ENCODE data around the gene LCE3B.
"Not testable (repeated sequence)": the region's sequence is repeated elsewhere in the genome, so short reads cannot be mapped to it uniquely, and the experiment has no call there.

Gene LCE3B

GRCh38 chr1:152613511-152613910, at the start of gene LCE3B:
LCE3B (plus strand) TSS chr1:152613811; CDS start chr1:152613811, 0 bp downstream.
- DNase-seq = no peak

- DNase-seq = no peak
These were observed 48.5 kb upstream of the LCE3B start for GRCh38 chr1:152565115-152565514.

- DNase-seq = no peak
These were observed 47.9 kb upstream of the LCE3B start for GRCh38 chr1:152565535-152566215.

GRCh38 chr1:152566681-152567080, 46.9 kb upstream of the LCE3B start, which contains the start of gene LCE3E:
LCE3E (minus strand) TSS chr1:152566780; CDS start chr1:152566208, 572 bp downstream.
- DNase-seq = no peak

- DNase-seq = peak; percentile 22
These were observed 36.4 kb upstream of the LCE3B start for GRCh38 chr1:152577168-152577567.

- not testable (repeated sequence) for DNase-seq
These were observed 34.1 kb upstream of the LCE3B start for GRCh38 chr1:152579526-152579925.

- no peak for DNase-seq
These were observed 33.2 kb upstream of the LCE3B start, which contains the start of gene LCE3D for GRCh38 chr1:152580433-152580832. LCE3D (minus strand) TSS chr1:152580516; CDS start chr1:152579936, 580 bp downstream.

- DNase-seq = peak; percentile 7
These were observed 31.0 kb upstream of the LCE3B start for GRCh38 chr1:152582647-152583046.

- DNase-seq = no peak
These were observed 28.0 kb upstream of the LCE3B start for GRCh38 chr1:152585586-152585985.

GRCh38 chr1:152596986-152597385, 16.6 kb upstream of the LCE3B start:
- no peak for DNase-seq

- no peak for DNase-seq
These were observed 13.7 kb upstream of the LCE3B start, which contains the start of gene LCE3C for GRCh38 chr1:152599934-152600333. LCE3C (plus strand) TSS chr1:152600234; CDS start chr1:152600732, 498 bp downstream.

- peak; percentile 52 for DNase-seq
These were observed 8.4 kb downstream of the LCE3B start for GRCh38 chr1:152621993-152622392.

- peak; percentile 97 for DNase-seq
These were observed 9.2 kb downstream of the LCE3B start, which contains the start of gene LCE3A for GRCh38 chr1:152622803-152623202. LCE3A (minus strand) TSS chr1:152623103; CDS start chr1:152623103, 0 bp downstream.

GRCh38 chr1:152623203-152623844, 9.7 kb downstream of the LCE3B start:
- peak; percentile 45 for DNase-seq

GRCh38 chr1:152626744-152627143, 13.1 kb downstream of the LCE3B start:
- no peak for DNase-seq

- DNase-seq = no peak
These were observed 17.0 kb downstream of the LCE3B start for GRCh38 chr1:152630596-152630995.

GRCh38 chr1:152640351-152640750, 26.7 kb downstream of the LCE3B start:
- DNase-seq = no peak

GRCh38 chr1:152643945-152644344, 30.3 kb downstream of the LCE3B start:
- DNase-seq = no peak

- DNase-seq = no peak
These were observed 31.5 kb downstream of the LCE3B start for GRCh38 chr1:152645146-152645545.

- no peak for DNase-seq
These were observed 33.0 kb downstream of the LCE3B start for GRCh38 chr1:152646656-152647055.

GRCh38 chr1:152654110-152654509, 40.5 kb downstream of the LCE3B start:
- DNase-seq = peak; percentile 52

- no peak for DNase-seq
These were observed 42.8 kb downstream of the LCE3B start for GRCh38 chr1:152656459-152656858.

GRCh38 chr1:152657677-152658076, 44.1 kb downstream of the LCE3B start:
- DNase-seq = no peak

GRCh38 chr1:152658649-152659048, 45.0 kb downstream of the LCE3B start:
- no peak for DNase-seq

All from MV-4-11 (cell line).